ENCODE results near the gene CAMK2B.

CAMK2B gene

GRCh38 chr7:44307905-44308595, 17.3 kb downstream of the CAMK2B start:
- no peak for DNase-seq

- no peak for DNase-seq
Observed at GRCh38 chr7:44307301-44307900, 18.0 kb downstream of the CAMK2B start.

- DNase-seq, result no peak
Observed at GRCh38 chr7:44306606-44307005, 18.8 kb downstream of the CAMK2B start.

GRCh38 chr7:44305564-44306507, 19.6 kb downstream of the CAMK2B start:
- DNase-seq, result no peak

GRCh38 chr7:44294325-44295069, 30.9 kb downstream of the CAMK2B start:
- no peak for DNase-seq

GRCh38 chr7:44293561-44294324, 31.7 kb downstream of the CAMK2B start:
- DNase-seq, result no peak

- DNase-seq, result no peak
Observed at GRCh38 chr7:44292876-44293560, 32.4 kb downstream of the CAMK2B start.

GRCh38 chr7:44292420-44292817, 33.0 kb downstream of the CAMK2B start:
- no peak for DNase-seq

GRCh38 chr7:44291733-44292419, 33.5 kb downstream of the CAMK2B start:
- no peak for DNase-seq

GRCh38 chr7:44291066-44291732, 34.2 kb downstream of the CAMK2B start:
- DNase-seq, result no peak

GRCh38 chr7:44290252-44290620, 35.2 kb downstream of the CAMK2B start:
- no peak for DNase-seq

- no peak for DNase-seq
Observed at GRCh38 chr7:44289341-44290251, 35.8 kb downstream of the CAMK2B start.

- no peak for DNase-seq
Observed at GRCh38 chr7:44288811-44289340, 36.5 kb downstream of the CAMK2B start.

GRCh38 chr7:44288381-44288685, 37.1 kb downstream of the CAMK2B start:
- no peak for DNase-seq

GRCh38 chr7:44287488-44288380, 37.7 kb downstream of the CAMK2B start:
- DNase-seq, result no peak

GRCh38 chr7:44286618-44287487, 38.5 kb downstream of the CAMK2B start:
- no peak for DNase-seq

- no peak for DNase-seq
Observed at GRCh38 chr7:44286182-44286617, 39.2 kb downstream of the CAMK2B start.

Data from stimulated activated CD4-positive, alpha-beta T cell treated with anti-CD3 and anti-CD28 coated beads, Interleukin-12 subunit alpha, Interleukin-12 subunit beta, amount 100 ng/mL, for 4 hours (primary cell).